Measurements from ENCODE around the gene STK17B.

The STK17B gene

DNA sequence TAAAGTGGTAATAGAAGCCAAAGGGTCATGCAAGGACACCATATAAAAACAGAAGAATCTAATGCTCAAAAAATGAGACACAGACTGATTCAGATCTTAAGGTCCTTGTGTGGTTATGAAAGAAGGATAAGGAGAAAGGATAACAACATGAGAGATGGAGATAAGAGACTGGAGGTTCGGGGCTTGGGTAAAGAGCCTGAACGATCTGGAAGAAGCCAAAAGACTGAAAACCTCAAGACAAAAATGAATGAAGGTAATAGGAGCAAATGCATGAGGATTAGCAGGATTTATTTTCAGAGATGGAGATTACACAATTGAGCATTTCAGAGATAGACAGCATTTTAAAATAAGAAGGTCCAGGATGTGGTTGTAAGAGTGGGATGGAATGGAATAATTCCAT lies 26.1 kb downstream of the STK17B start:
- Histone ChIP-seq H3K27ac (ENCODE audit: extremely low read depth, low read depth, low read length) (no peak overlapping the region), H3K4me1 (ENCODE audit: control insufficient read depth, insufficient read depth, low read length) (peaks cover 2% of the 10 kb centered on the region; the same call in 1 of the 2 replicates), H3K9me3 (ENCODE audit: control insufficient read depth, insufficient read depth, low read depth, low read length) (no peaks in the 10 kb centered on the region), H3K4me3 (ENCODE audit: low read depth, low read length) (no peak overlapping the region), H3K36me3 (ENCODE audit: control insufficient read depth in 2 of 2, insufficient read depth in 1 of 2, low read length in 2 of 2) (peaks cover 35 to 53% of the 10 kb centered on the region in 2 experiments)
- ChIA-PET CTCF (no interaction called here), POLR2A (interaction anchor here (0.8 kb wide), 1 partner anchor 150 kb away, joined by 3 read pairs; no protein-coding TSS in a partner anchor)
- TF ChIP-seq ZNF529 (tag by site-specific recombination; IDR thresholded peaks at IDR 0.05; ENCODE audit: insufficient replicate concordance) (no peak), ZNF830 (tag by site-specific recombination; IDR thresholded peaks at IDR 0.05; ENCODE audit: low read depth) (no peak), ZNF211 (tag by site-specific recombination; IDR thresholded peaks at IDR 0.05; ENCODE audit: low read depth) (no peak), ZNF521 (tag by site-specific recombination; IDR thresholded peaks at IDR 0.05) (no peak), ZSCAN30 (tag by site-specific recombination; IDR thresholded peaks at IDR 0.05) (no peak), ZNF48 (tag by site-specific recombination; IDR thresholded peaks at IDR 0.05) (no peak), ZNF837 (tag by site-specific recombination; IDR thresholded peaks at IDR 0.05) (no peak), ZNF843 (tag by site-specific recombination; IDR thresholded peaks at IDR 0.05) (no peak), ZFP3 (tag by site-specific recombination; IDR thresholded peaks at IDR 0.05; ENCODE audit: low read depth) (no peak), YY1 (tag by site-specific recombination; IDR thresholded peaks at IDR 0.05) (no peak), ZNF221 (tag by site-specific recombination; IDR thresholded peaks at IDR 0.05; ENCODE audit: borderline replicate concordance) (no peak), ZNF138 (tag by site-specific recombination; IDR thresholded peaks at IDR 0.05; ENCODE audit: borderline replicate concordance) (no peak), IKZF3 (tag by site-specific recombination; IDR thresholded peaks at IDR 0.05) (no peak), GLI4 (tag by site-specific recombination; IDR thresholded peaks at IDR 0.05) (no peak), ZNF707 (tag by site-specific recombination; IDR thresholded peaks at IDR 0.05) (no peak)
- TF ChIP-seq, protein P1, sequence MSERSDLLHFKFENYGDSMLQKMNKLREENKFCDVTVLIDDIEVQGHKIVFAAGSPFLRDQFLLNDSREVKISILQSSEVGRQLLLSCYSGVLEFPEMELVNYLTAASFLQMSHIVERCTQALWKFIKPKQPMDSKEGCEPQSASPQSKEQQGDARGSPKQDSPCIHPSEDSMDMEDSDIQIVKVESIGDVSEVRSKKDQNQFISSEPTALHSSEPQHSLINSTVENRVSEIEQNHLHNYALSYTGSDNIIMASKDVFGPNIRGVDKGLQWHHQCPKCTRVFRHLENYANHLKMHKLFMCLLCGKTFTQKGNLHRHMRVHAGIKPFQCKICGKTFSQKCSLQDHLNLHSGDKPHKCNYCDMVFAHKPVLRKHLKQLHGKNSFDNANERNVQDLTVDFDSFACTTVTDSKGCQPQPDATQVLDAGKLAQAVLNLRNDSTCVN (tag by site-specific recombination; optimal IDR thresholded peaks at IDR 0.05): no peak
- TF ChIP-seq, protein P2, sequence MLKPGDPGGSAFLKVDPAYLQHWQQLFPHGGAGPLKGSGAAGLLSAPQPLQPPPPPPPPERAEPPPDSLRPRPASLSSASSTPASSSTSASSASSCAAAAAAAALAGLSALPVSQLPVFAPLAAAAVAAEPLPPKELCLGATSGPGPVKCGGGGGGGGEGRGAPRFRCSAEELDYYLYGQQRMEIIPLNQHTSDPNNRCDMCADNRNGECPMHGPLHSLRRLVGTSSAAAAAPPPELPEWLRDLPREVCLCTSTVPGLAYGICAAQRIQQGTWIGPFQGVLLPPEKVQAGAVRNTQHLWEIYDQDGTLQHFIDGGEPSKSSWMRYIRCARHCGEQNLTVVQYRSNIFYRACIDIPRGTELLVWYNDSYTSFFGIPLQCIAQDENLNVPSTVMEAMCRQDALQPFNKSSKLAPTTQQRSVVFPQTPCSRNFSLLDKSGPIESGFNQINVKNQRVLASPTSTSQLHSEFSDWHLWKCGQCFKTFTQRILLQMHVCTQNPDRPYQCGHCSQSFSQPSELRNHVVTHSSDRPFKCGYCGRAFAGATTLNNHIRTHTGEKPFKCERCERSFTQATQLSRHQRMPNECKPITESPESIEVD (tag by site-specific recombination; IDR thresholded peaks at IDR 0.05): no peak
- TF ChIP-seq, protein P3, sequence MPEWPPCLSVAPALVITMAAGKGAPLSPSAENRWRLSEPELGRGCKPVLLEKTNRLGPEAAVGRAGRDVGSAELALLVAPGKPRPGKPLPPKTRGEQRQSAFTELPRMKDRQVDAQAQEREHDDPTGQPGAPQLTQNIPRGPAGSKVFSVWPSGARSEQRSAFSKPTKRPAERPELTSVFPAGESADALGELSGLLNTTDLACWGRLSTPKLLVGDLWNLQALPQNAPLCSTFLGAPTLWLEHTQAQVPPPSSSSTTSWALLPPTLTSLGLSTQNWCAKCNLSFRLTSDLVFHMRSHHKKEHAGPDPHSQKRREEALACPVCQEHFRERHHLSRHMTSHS (tag by site-specific recombination; IDR thresholded peaks at IDR 0.05): no peak
- TF ChIP-seq, protein P4, sequence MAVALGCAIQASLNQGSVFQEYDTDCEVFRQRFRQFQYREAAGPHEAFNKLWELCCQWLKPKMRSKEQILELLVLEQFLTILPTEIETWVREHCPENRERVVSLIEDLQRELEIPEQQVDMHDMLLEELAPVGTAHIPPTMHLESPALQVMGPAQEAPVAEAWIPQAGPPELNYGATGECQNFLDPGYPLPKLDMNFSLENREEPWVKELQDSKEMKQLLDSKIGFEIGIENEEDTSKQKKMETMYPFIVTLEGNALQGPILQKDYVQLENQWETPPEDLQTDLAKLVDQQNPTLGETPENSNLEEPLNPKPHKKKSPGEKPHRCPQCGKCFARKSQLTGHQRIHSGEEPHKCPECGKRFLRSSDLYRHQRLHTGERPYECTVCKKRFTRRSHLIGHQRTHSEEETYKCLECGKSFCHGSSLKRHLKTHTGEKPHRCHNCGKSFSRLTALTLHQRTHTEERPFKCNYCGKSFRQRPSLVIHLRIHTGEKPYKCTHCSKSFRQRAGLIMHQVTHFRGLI (tag by site-specific recombination; IDR thresholded peaks at IDR 0.05): no peak
- TF ChIP-seq, protein P5, sequence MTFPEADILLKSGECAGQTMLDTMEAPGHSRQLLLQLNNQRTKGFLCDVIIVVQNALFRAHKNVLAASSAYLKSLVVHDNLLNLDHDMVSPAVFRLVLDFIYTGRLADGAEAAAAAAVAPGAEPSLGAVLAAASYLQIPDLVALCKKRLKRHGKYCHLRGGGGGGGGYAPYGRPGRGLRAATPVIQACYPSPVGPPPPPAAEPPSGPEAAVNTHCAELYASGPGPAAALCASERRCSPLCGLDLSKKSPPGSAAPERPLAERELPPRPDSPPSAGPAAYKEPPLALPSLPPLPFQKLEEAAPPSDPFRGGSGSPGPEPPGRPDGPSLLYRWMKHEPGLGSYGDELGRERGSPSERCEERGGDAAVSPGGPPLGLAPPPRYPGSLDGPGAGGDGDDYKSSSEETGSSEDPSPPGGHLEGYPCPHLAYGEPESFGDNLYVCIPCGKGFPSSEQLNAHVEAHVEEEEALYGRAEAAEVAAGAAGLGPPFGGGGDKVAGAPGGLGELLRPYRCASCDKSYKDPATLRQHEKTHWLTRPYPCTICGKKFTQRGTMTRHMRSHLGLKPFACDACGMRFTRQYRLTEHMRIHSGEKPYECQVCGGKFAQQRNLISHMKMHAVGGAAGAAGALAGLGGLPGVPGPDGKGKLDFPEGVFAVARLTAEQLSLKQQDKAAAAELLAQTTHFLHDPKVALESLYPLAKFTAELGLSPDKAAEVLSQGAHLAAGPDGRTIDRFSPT (tag by site-specific recombination; IDR thresholded peaks at IDR 0.05): no peak
